Activated CD4-positive, CD25-positive, alpha-beta regulatory T cell treated with anti-CD3 and anti-CD28 coated beads, Interleukin-2, amount 50 U/mL, for 72 hours (primary cell): ENCODE data around the gene KISS1R.
"Not testable (repeated sequence)": the region's sequence is repeated elsewhere in the genome, so short reads cannot be mapped to it uniquely, and the experiment has no call there.

Source experiments
- DNase-seq: peaks from one replicate; pipeline ENCODE4 v3.0.0; 2021

The KISS1R gene

GRCh38 chr19:882871-883497 is 34.1 kb upstream of the KISS1R start:
- no peak for DNase-seq

- no peak for DNase-seq
Observed at GRCh38 chr19:883661-884211, 33.4 kb upstream of the KISS1R start.

GRCh38 chr19:884420-885211 is 32.5 kb upstream of the KISS1R start:
- DNase-seq: no peak

DNA sequence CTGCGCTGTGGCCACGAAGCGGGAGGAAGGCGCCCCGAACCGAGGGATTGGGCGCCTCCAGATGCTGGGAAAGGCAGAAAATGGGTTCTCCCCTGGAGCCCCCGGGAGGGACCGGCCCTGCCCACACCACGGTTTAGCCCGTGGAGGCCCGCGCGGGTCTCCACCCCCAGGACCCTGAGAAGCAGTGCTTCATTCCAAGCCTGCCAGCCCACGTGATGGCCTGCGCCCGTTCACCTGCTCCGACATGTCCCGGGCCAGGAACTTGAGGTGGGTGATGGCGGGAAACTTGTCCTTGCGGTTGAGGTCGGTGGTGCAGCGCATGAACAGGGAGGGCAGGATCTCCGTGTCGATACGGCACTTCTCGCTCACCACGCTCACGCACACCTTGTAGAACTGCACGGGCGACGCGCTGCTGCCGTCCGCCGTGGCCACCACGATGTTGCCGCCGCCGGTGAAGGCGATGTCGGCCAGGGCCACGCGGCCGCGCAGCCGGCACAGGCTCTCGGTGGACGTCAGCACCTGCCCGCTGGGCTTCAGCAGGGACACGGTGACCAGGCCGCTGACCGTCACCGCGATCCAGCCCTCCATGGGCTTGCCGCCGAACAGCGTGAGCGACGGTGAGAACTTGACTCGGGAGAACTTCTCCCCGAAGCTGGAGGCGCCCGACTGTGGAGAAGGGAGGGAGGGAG is 31.5 kb upstream of the KISS1R start:
- no peak for DNase-seq

DNA sequence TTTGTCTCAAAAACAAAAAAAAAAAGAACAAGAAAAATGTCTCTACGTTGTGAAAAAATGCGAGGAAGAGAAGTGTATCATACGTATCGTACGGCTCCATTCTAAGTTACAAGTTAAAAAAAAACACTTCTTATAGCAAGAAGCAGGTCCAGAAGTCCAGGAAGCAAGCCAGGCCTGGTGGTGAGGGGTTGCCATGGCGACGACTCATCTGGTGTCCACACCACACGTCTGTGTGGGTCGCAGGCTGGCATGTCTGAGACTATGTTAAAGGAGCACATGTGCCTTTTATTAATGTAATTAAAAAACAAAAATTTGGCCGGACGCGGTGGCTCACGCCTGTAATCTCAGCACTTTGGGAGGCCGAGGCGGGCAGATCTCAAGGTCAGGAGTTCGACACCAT is 30.1 kb upstream of the KISS1R start:
- DNase-seq: no peak

GRCh38 chr19:887599-887998 is 29.5 kb upstream of the KISS1R start:
- DNase-seq: no peak

DNA sequence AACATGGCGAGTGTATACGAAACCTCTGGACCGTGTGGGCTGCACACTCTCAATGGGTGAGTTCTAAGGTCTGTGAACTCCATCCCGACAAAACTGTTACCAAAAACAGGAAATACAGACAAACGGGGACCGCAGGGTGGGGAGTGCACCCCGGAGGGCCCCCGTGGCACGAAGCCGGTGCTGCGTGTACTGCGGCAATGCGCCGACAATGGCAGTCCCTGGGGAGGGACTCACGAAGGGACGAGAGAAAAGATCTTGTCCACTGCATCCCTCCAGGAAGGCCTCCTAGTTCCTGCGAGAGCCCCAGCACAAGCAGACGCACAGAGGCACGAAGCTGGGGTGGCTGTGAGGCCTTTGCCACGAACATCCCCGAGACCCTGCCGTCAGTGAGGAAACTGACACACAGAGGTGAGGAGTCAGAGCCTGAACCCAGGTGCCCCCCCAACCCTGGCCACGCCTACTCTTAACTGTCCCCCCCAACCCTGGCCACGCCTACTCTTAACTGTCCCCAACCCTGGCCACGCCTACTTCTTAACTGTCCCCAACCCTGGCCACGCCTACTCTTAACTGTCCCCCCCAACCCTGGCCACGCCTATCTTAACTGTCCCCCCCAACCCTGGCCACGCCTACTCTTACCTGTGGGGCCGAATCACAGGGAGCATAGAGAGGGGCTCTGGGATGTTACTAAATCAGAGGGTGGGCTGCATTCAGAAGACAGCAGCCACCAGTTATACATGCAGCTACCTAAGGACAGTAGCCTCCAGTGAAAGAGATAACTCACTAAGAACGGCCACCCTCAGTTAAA is 28.4 kb upstream of the KISS1R start:
- no peak for DNase-seq

DNA sequence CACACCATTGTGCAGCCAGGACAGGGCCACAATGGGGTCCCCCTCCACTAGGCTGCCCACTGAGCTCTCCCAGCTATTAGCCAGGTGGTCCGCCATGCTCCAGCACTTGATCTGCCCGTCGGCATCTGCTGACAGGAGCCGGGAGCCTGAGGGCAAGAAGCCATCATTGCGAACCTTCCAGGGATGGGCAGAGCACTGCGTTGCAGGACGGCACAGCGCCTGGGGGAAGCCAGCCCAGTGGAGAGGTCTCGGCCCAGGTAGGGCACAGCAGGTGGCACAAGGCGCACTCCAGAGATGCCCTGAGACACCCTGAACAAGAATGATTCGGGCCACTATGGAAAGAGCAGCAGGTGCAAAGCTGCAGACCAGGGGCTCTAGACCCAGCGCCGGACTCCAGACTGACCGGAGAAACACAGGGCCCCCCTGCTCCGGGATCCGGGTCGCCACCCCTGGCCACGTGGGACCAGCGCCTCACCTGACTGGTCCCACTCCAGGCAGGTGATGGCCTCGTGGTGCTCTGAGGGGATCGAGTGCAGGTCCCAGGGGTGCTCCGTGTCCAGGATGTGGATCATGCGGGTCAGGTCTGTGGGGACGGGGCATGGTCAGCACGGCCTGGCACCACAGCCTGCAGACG is 27.4 kb upstream of the KISS1R start:
- no peak for DNase-seq

- DNase-seq: no peak
Observed at GRCh38 chr19:890831-891230, 26.3 kb upstream of the KISS1R start.

DNA sequence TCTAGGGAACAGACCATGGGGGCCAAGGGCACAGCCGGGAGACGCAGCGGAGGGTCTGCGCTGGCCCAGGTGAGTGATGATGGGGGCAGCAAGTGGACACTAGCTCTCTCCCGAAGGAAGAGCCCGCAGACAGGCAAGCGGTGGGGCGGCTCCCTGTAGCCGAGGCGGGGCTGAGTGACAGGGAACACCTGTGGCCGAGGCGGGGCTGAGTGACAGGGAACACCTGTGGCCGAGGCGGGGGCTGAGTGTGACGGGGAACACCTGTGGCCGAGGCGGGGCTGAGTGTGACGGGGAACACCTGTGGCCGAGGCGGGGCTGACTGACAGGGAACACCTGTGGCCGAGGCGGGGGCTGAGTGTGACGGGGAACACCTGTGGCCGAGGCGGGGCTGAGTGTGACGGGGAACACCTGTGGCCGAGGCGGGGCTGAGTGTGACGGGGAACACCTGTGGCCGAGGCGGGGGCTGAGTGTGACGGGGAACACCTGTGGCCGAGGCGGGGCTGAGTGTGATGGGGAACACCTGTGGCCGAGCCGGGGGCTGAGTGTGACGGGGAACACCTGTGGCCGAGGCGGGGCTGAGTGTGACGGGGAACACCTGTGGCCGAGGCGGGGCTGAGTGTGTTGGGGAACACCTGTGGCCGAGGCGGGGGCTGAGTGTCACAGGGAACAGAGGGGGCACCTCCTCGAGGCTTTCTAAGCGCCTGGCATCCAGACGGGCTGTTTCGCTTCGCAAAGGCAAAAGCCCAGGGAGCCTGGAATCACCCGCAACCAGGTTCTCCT is 25.5 kb upstream of the KISS1R start:
- not testable (repeated sequence) for DNase-seq

DNA sequence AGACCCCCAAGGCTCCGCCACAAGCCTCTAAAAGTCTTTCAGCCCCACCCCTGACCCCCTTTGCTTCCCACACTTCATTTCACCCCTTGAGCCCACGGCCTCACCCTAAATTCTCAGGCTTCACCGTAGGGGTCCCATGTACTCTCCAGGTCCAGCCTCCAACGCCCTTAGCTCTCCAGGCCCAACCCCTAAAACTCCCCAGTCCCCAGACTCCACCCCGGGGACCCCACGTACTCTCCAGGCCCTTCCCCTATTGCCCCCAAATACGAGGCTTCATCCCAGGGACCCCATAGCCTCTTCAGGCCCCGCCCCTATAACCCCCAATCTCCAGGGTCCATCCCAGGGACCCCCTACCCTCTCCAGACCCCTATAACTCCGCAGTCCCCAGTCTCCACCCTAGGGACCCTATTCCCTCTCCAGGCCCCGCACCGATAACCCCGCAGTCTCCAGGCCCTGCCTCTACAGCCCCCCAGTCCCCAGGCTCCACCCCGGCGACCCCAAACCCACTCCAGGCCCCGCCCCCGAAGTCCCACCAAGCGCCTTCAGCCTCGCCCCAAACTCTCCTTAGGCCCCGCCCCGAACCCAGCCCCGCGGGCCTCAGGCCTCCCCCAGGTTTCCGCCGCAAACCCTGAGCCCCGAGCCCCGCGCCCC is 24.8 kb upstream of the KISS1R start:
- DNase-seq: no peak

DNA sequence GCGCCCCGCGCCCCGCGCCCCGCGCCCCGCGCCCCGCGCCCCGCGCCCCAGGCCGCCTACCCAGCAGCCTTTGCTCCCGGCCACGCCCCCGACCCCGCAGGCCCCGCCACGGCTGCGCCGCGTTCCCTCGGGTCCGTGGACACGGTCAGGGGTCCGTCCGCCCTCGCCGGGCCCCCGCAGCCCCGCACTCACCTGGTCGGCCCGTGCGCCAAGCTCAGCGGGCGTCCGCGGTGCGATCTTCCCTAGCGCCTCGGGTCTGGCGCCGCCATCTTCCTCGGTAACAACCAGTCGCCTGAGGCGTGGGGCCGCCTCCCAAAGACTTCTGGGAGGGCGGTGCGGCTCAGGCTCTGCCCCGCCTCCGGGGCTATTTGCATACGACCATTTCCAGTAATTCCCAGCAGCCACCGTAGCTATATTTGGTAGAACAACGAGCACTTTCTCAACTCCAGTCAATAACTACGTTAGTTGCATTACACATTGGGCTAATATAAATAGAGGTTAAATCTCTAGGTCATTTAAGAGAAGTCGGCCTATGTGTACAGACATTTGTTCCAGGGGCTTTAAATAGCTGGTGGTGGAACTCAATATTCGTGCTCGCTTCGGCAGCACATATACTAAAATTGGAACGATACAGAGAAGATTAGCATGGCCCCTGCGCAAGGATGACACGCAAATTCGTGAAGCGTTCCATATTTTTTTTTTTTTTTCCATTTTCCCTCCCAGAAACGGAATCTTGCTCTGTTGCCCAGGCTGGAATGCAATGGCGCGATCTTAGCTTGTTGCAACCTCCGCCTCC is 24.0 kb upstream of the KISS1R start, which contains the start of the genes MED16 and RNU6-9:
MED16 (minus strand) TSS at position 294 of the 796 bp plus-strand sequence. CDS start 2,056 bp downstream, outside the sequence.
RNU6-9 (plus strand) TSS at position 591 of the 796 bp plus-strand sequence.
- peak; percentile 88 for DNase-seq

DNA sequence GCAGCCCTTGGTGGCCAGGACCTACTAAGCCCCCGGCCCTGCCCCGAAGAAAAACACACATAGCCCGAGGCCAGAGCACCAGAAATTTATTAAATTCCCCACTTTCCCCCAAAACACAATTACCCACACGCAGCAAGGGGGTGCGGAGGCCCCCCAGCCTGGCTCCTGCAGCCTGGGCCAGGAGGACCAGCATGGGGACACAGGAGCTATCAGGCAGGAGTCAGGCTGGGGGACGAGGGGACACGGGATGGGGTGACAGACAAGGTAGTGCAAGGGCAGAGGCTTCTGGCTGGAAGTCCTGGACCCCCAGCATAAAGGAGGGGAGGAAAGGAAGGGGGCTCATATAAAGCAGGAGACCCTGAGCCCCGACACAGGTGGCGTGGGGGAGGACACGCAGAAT is 20.7 kb upstream of the KISS1R start:
- DNase-seq: no peak

GRCh38 chr19:896999-897398 is 20.1 kb upstream of the KISS1R start:
- DNase-seq: no peak

DNA sequence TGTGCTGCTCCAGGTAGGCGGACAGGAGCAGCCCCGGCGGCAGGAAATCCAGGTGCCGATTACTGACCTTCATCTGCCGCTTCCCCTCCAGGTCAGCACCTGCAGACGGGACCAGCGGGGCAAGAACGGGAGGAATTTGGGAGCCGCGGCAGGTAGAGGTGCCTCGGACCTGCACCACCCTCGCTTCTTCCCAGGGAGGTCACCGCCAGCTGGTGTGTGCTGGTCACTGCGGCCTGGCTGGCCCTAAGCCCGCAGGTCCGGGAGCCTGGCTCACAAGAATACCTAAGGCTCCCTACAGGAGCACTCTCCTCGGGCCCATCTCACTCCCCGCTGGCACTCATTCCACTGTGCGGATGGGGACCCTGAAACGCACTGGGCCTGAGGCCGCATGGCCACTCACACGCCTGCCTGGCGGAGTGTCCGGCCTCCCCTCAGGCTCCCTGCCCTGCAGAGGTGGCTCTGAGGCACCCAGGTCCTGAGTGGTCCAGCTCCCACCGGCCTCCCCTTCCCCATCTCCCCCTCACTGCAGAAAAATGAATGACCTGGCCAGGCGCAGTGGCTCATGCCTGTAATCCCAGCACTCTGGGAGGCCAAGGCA is 19.6 kb upstream of the KISS1R start:
- no peak for DNase-seq

DNA sequence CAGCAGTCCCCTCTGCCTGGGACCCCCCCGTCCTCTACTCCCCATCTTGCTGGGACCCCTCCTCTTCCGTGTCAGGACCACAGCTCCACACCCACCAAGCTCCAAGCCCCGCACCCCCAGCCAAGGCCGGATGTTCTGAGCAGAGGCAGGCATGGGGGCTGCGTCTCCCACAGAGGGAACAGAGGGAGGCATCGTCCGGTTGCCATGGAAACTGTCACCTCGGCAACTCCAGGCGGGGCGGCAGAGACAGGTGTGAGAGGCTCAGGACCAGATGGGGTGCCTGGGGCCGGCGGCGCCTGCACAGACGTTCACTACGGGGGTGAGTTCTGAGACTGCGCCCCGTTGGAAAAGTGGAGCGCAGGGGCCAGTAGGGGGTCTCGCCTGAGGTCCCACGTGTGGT is 18.5 kb upstream of the KISS1R start:
- DNase-seq: no peak

DNA sequence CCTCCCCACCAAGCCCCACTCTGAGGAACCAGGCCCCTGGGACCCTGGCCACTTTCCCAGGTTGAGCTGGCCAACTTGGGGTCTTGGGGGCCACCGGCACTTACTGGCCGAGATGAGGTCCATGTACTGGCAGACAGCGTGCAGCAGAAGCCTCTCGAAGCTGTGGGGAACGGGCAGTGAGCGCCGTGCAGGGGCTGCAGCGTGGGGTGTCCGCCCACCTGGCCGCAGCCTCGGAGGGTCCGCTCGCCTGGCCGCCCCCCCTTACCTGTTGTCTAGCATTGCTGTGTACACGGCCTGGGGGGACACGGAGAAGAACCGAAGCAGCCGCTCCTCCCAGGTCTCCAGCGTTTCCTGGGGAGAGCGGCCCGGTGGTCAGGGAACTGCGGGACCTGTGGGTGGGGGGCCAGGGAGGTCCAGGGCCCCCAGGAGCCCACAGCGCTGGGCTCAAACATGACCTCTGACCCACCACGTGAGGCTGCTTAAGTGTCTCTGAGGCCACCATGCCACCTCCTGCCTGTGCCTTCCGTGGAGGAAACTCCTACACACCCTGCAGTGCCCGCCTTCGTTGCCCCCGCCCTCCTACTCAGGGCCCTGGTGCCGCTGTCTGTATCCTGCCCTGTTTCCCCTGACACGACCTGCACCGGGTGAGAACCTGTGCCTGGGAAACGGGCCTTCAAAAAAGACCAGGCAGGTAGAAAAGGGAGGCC is 17.6 kb upstream of the KISS1R start:
- no peak for DNase-seq

- DNase-seq: no peak
Observed at GRCh38 chr19:900043-900301, 17.2 kb upstream of the KISS1R start.
